ENCODE measurements around the gene IRF2BPL. TPM values are rescaled to one million over a fixed set of nuclear protein-coding genes. Genes with fewer than 3 reads are reported as not detected.

Gene IRF2BPL
- total and polyA plus RNA-seq, 2 of the 4 experiments (the other 2 are of a cell fraction) = 6.3 to 14.5 TPM

GRCh38 chr14:76985540-76986230 lies 42.8 kb downstream of the IRF2BPL start:
- CTCF ChIA-PET = no interaction called here
- WGBS, 2 experiments (ENCODE audit: extremely low coverage in 2 of 2, insufficient read length in 1 of 2) = 17% methylated on average over 1 of the region's 4 CpGs; no CpG with 5 or more reads in 1 of the 2 experiments
- no peak overlapping the region for H2BK15ac ChIP-seq (ENCODE audit: low read depth, low read length)
- H2BK120ac ChIP-seq (ENCODE audit: low read depth, low read length) = peak overlapping the region; percentile 45
- 0 out of 2 replicates have a peak overlapping the region, but pooled peaks have one; percentile 16 for H4K5ac ChIP-seq (ENCODE audit: low read depth, low read length)
- H3K27ac ChIP-seq (ENCODE audit: insufficient read depth, low read length) = no peak overlapping the region
- DNase-seq (peak; percentile 34), ATAC-seq (ENCODE audit: low read depth) (peak; percentile 48)
- no peak overlapping the region for H3K9ac ChIP-seq (ENCODE audit: low read depth, low read length)
- in situ Hi-C loops (cut with MboI; ENCODE audit: low sequenced_read_pairs) (no loop called here), dilution Hi-C loops (cut with HindIII; ENCODE audit: low sequenced_read_pairs, unreplicated experiment) (no loop called here), intact Hi-C loops (cut with micrococcal nuclease) (no loop called here)
- peaks cover 10% of the 10 kb centered on the region for H3K9me1 ChIP-seq (ENCODE audit: insufficient read depth, low read length)
- no peak overlapping the region for H3K4me2 ChIP-seq (ENCODE audit: low read depth, low read length)
- no peak overlapping the region for H3K56ac ChIP-seq (ENCODE audit: extremely low read depth, insufficient read depth, low read length)
- no peak overlapping the region for H3K4me3 ChIP-seq (ENCODE audit: insufficient read depth, low read depth, low read length)
- no peaks in the 10 kb centered on the region for H3K36me3 ChIP-seq (ENCODE audit: control insufficient read depth, insufficient read depth, low read length)
- peak overlapping the region; percentile 53 for H2BK5ac ChIP-seq (ENCODE audit: low read depth, low read length, poor library complexity, severe bottlenecking)
- peak overlapping the region; percentile 68 for H2AFZ ChIP-seq (replicated peaks; ENCODE audit: low read length, poor library complexity)
- H2AK9ac ChIP-seq (replicated peaks; ENCODE audit: low read depth, low read length, poor library complexity) = peak overlapping the region; percentile 4
- 0 out of 2 replicates have a peak overlapping the region, but pooled peaks have one; percentile 62 for H3K14ac ChIP-seq (replicated peaks; ENCODE audit: low read depth, low read length)
- TF ChIP-seq CHD1 (IDR thresholded peaks at IDR 0.05; ENCODE audit: low read depth, low read length) = no peak
- TF ChIP-seq FOS (IDR thresholded peaks at IDR 0.05; ENCODE audit: low read depth, low read length) = no peak
- TF ChIP-seq RFX5 (IDR thresholded peaks at IDR 0.05; ENCODE audit: low read depth, low read length) = peak; percentile 28; the same call in 1 of the 2 replicates
- POLR2A ChIA-PET (ENCODE audit: unreplicated experiment) = interaction anchor here (0.6 kb wide), 2 partner anchors 8 to 41 kb away, joined by 3 to 5 read pairs; no protein-coding TSS in a partner anchor
- H2BK20ac ChIP-seq (ENCODE audit: low read depth, low read length) = peak overlapping the region; percentile 27
- H3K18ac ChIP-seq (ENCODE audit: low read depth, low read length) = peak overlapping the region; percentile 39; the same call in 1 of the 2 replicates
- H3K79me1 ChIP-seq (ENCODE audit: low read depth in 1 of 2, low read length in 2 of 2) = no peaks in the 10 kb centered on the region
- peaks cover 4% of the 10 kb centered on the region for H3K9me3 ChIP-seq (ENCODE audit: control insufficient read depth, insufficient read depth, low read length)
- no peaks in the 10 kb centered on the region for H4K20me1 ChIP-seq (ENCODE audit: insufficient read depth, low read length)
- peak overlapping the region; percentile 58 for H3K4ac ChIP-seq (ENCODE audit: low read depth, low read length)
- H4K91ac ChIP-seq (ENCODE audit: insufficient read depth, low read depth, low read length) = peak overlapping the region; percentile 29; the same call in 1 of the 2 replicates
- peak overlapping the region in 1 of 2 experiments; percentile 56; a peak in 2 of 4 replicates for H4K8ac ChIP-seq (ENCODE audit: low read depth in 2 of 2, low read length in 2 of 2)
- no peaks in the 10 kb centered on the region for H3K27me3 ChIP-seq (ENCODE audit: control insufficient read depth, insufficient read depth, low read length)
- peaks cover 14% of the 10 kb centered on the region for H3K4me1 ChIP-seq (ENCODE audit: control insufficient read depth, insufficient read depth, low read length)
- peak overlapping the region; percentile 59; the same call in 1 of the 2 replicates for H2AK5ac ChIP-seq (ENCODE audit: low read depth, low read length)
- H3K23ac ChIP-seq (ENCODE audit: low read depth, low read length) = no peak overlapping the region
- no TSS peak for BruUV-seq (replicated peaks)

Measured in IMR-90 (cell line).